HEK293 (cell line): ENCODE measurements around the gene RPS15.

ENCODE experiments used
- GLIS1 ChIP-seq: fragments of 450-650 bp; formaldehyde crosslinking; IDR thresholded peaks from 2 replicates; pipeline ENCODE4 v1.5.1; 2016; ENCODE audit warnings: missing biosample characterization, missing genetic modification characterization
- KLF1 ChIP-seq: fragments of 450-650 bp; formaldehyde crosslinking; IDR thresholded peaks from 2 replicates; pipeline ENCODE4 v1.5.1; 2016; ENCODE audit warnings: missing biosample characterization, missing genetic modification characterization
- KLF8 ChIP-seq: fragments of 450-650 bp; formaldehyde crosslinking; IDR thresholded peaks from 2 replicates; pipeline ENCODE4 v1.5.1; 2016; ENCODE audit warnings: missing biosample characterization, missing genetic modification characterization
- MZF1 ChIP-seq: fragments of 450-650 bp; formaldehyde crosslinking; IDR thresholded peaks from 2 replicates; pipeline ENCODE4 v1.5.1; 2017; ENCODE audit warnings: missing biosample characterization, missing genetic modification characterization, borderline replicate concordance
- SCRT1 ChIP-seq: fragments of 450-650 bp; formaldehyde crosslinking; IDR thresholded peaks from 2 replicates; pipeline ENCODE4 v1.5.1; 2016; ENCODE audit warnings: missing biosample characterization, missing genetic modification characterization, borderline replicate concordance
- SP3 ChIP-seq: fragments of 450-650 bp; formaldehyde crosslinking; IDR thresholded peaks from 2 replicates; pipeline ENCODE4 v1.5.1; 2016; ENCODE audit warnings: missing biosample characterization, missing genetic modification characterization
- TSHZ1 ChIP-seq: fragments of 450-650 bp; formaldehyde crosslinking; IDR thresholded peaks from 2 replicates; pipeline ENCODE4 v1.5.1; 2016; ENCODE audit warnings: missing biosample characterization, missing genetic modification characterization, borderline replicate concordance
- ZBTB26 ChIP-seq: fragments of 450-650 bp; formaldehyde crosslinking; optimal IDR thresholded peaks from 2 replicates; pipeline ENCODE3; 2016; ENCODE audit warnings: missing biosample characterization, mild to moderate bottlenecking, missing genetic modification characterization
- ZBTB7A ChIP-seq: fragments of 450-650 bp; formaldehyde crosslinking; IDR thresholded peaks from 2 replicates; pipeline ENCODE4 v1.5.1; 2016; ENCODE audit warnings: low read depth, missing biosample characterization, missing genetic modification characterization
- ZBTB8A ChIP-seq: fragments of 450-650 bp; formaldehyde crosslinking; IDR thresholded peaks from 2 replicates; pipeline ENCODE4 v1.5.1; 2016; ENCODE audit warnings: missing biosample characterization, missing genetic modification characterization
- ZIC2 ChIP-seq: fragments of 450-650 bp; formaldehyde crosslinking; IDR thresholded peaks from 2 replicates; pipeline ENCODE4 v1.5.1; 2016; ENCODE audit warnings: missing biosample characterization, missing genetic modification characterization
- ZNF146 ChIP-seq: fragments of 450-650 bp; formaldehyde crosslinking; IDR thresholded peaks from 2 replicates; pipeline ENCODE4 v1.5.1; 2016; ENCODE audit warnings: missing biosample characterization, missing genetic modification characterization
- ZNF155 ChIP-seq: fragments of 450-650 bp; formaldehyde crosslinking; IDR thresholded peaks from 2 replicates; pipeline ENCODE4 v1.5.1; 2016; ENCODE audit warnings: missing biosample characterization, missing genetic modification characterization
- ZNF202 ChIP-seq: fragments of 450-650 bp; formaldehyde crosslinking; IDR thresholded peaks from 2 replicates; pipeline ENCODE4 v1.5.1; 2016; ENCODE audit warnings: missing biosample characterization, missing genetic modification characterization, borderline replicate concordance
- ZNF211 ChIP-seq: fragments of 450-650 bp; formaldehyde crosslinking; IDR thresholded peaks from 2 replicates; pipeline ENCODE4 v1.5.1; 2016; ENCODE audit warnings: low read depth, missing biosample characterization, missing genetic modification characterization
- ZNF248 ChIP-seq: fragments of 450-650 bp; formaldehyde crosslinking; IDR thresholded peaks from 2 replicates; pipeline ENCODE4 v1.5.1; 2017; ENCODE audit warnings: missing biosample characterization, missing genetic modification characterization
- ZNF266 ChIP-seq: fragments of 450-650 bp; formaldehyde crosslinking; IDR thresholded peaks from 2 replicates; pipeline ENCODE4 v1.5.1; 2016; ENCODE audit warnings: missing biosample characterization, missing genetic modification characterization, low read depth
- ZNF341 ChIP-seq: fragments of 450-650 bp; formaldehyde crosslinking; IDR thresholded peaks from 2 replicates; pipeline ENCODE4; 2016; ENCODE audit warnings: low read depth, missing biosample characterization, missing genetic modification characterization
- ZNF350 ChIP-seq: fragments of 450-650 bp; formaldehyde crosslinking; IDR thresholded peaks from 2 replicates; pipeline ENCODE4 v1.5.0; 2017; ENCODE audit warnings: missing biosample characterization, mild to moderate bottlenecking, missing genetic modification characterization
- ZNF416 ChIP-seq: fragments of 450-650 bp; formaldehyde crosslinking; IDR thresholded peaks from 2 replicates; pipeline ENCODE4 v1.5.1; 2016; ENCODE audit warnings: missing biosample characterization, missing genetic modification characterization
- ZNF423 ChIP-seq: fragments of 450-650 bp; formaldehyde crosslinking; IDR thresholded peaks from 2 replicates; pipeline ENCODE4 v1.5.1; 2016; ENCODE audit warnings: missing biosample characterization, missing genetic modification characterization
- ZNF514 ChIP-seq: fragments of 450-650 bp; formaldehyde crosslinking; IDR thresholded peaks from 2 replicates; pipeline ENCODE4 v1.5.1; 2016; ENCODE audit warnings: missing biosample characterization, missing genetic modification characterization
- ZNF544 ChIP-seq: fragments of 450-650 bp; formaldehyde crosslinking; IDR thresholded peaks from 2 replicates; pipeline ENCODE4 v1.5.0; 2017; ENCODE audit warnings: missing biosample characterization, missing genetic modification characterization
- ZNF555 ChIP-seq: fragments of 450-650 bp; formaldehyde crosslinking; conservative IDR thresholded peaks from 2 replicates; pipeline ENCODE4 v1.5.1; 2017; ENCODE audit warnings: missing biosample characterization, mild to moderate bottlenecking, missing genetic modification characterization, inconsistent platforms
- ZNF571 ChIP-seq: fragments of 450-650 bp; formaldehyde crosslinking; IDR thresholded peaks from 2 replicates; pipeline ENCODE4 v1.5.0; 2017; ENCODE audit warnings: missing biosample characterization, missing genetic modification characterization
- ZNF629 ChIP-seq: fragments of 450-650 bp; formaldehyde crosslinking; IDR thresholded peaks from 2 replicates; pipeline ENCODE4 v1.5.1; 2017; ENCODE audit warnings: missing biosample characterization, missing genetic modification characterization
- ZNF785 ChIP-seq: fragments of 450-650 bp; formaldehyde crosslinking; IDR thresholded peaks from 2 replicates; pipeline ENCODE4 v1.5.1; 2016; ENCODE audit warnings: missing biosample characterization, missing genetic modification characterization
- TF ChIP-seq, protein P1 (sequence below): fragments of 450-650 bp; formaldehyde crosslinking; IDR thresholded peaks from 2 replicates; pipeline ENCODE4 v1.5.1; 2016; ENCODE audit warnings: missing biosample characterization, missing genetic modification characterization
- TF ChIP-seq, protein P2 (sequence below): sonication (generic); formaldehyde crosslinking; IDR thresholded peaks from 2 replicates; pipeline ENCODE4 v1.8.1; 2022; ENCODE audit warnings: mild to moderate bottlenecking, moderate library complexity, missing genetic modification reagents
- TF ChIP-seq, protein P3 (sequence below): fragments of 450-650 bp; formaldehyde crosslinking; IDR thresholded peaks from 2 replicates; pipeline ENCODE4 v1.5.1; 2017; ENCODE audit warnings: missing biosample characterization, missing genetic modification characterization

RPS15 gene

GRCh38 chr19:1478934-1479707 lies 40.9 kb downstream of the RPS15 start, which contains the start of gene C19orf25 (continued):
- no peak for TF ChIP-seq TSHZ1 (tag by site-specific recombination)
- no peak for TF ChIP-seq ZNF146 (tag by site-specific recombination)
- TF ChIP-seq ZNF555 = no peak
- no peak for TF ChIP-seq ZNF571 (tag by site-specific recombination)
- TF ChIP-seq SP3 (tag by site-specific recombination) = peak; percentile 96
- no peak for TF ChIP-seq ZNF514 (tag by site-specific recombination)
- TF ChIP-seq ZBTB8A (tag by site-specific recombination) = peak; percentile 91
- peak; percentile 81 for TF ChIP-seq ZNF629
- TF ChIP-seq ZIC2 (tag by site-specific recombination) = peak; percentile 65; the same call in 1 of the 2 replicates
- no peak for TF ChIP-seq ZNF211 (tag by site-specific recombination)
- TF ChIP-seq ZNF266 (tag by site-specific recombination) = no peak
- TF ChIP-seq ZNF785 = 0 out of 2 replicates have a peak, but pooled peaks have one; percentile 72
- TF ChIP-seq ZBTB7A (tag by site-specific recombination) = no peak; the same call in 1 of the 2 replicates
- TF ChIP-seq GLIS1 = peak; percentile 73
- peak; percentile 72 for TF ChIP-seq ZBTB26 (tag by site-specific recombination)
- peak; percentile 48; the same call in 1 of the 2 replicates for TF ChIP-seq ZNF423 (tag by site-specific recombination)
- no peak for TF ChIP-seq ZNF248 (tag by site-specific recombination)
- TF ChIP-seq MZF1 (tag by site-specific recombination) = no peak
- TF ChIP-seq, protein P1, sequence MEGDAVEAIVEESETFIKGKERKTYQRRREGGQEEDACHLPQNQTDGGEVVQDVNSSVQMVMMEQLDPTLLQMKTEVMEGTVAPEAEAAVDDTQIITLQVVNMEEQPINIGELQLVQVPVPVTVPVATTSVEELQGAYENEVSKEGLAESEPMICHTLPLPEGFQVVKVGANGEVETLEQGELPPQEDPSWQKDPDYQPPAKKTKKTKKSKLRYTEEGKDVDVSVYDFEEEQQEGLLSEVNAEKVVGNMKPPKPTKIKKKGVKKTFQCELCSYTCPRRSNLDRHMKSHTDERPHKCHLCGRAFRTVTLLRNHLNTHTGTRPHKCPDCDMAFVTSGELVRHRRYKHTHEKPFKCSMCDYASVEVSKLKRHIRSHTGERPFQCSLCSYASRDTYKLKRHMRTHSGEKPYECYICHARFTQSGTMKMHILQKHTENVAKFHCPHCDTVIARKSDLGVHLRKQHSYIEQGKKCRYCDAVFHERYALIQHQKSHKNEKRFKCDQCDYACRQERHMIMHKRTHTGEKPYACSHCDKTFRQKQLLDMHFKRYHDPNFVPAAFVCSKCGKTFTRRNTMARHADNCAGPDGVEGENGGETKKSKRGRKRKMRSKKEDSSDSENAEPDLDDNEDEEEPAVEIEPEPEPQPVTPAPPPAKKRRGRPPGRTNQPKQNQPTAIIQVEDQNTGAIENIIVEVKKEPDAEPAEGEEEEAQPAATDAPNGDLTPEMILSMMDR (tag by site-specific recombination) = 0 out of 2 replicates have a peak, but pooled peaks have one; percentile 11
- TF ChIP-seq, protein P2, sequence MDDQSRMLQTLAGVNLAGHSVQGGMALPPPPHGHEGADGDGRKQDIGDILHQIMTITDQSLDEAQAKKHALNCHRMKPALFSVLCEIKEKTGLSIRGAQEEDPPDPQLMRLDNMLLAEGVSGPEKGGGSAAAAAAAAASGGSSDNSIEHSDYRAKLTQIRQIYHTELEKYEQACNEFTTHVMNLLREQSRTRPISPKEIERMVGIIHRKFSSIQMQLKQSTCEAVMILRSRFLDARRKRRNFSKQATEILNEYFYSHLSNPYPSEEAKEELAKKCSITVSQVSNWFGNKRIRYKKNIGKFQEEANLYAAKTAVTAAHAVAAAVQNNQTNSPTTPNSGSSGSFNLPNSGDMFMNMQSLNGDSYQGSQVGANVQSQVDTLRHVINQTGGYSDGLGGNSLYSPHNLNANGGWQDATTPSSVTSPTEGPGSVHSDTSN (CRISPR knock-in tag) = peak; percentile 67
- TF ChIP-seq SCRT1 = no peak
- TF ChIP-seq ZNF341 (tag by site-specific recombination) = peak; percentile 34; the same call in 1 of the 2 replicates
- TF ChIP-seq ZNF544 (tag by site-specific recombination) = no peak
- no peak for TF ChIP-seq ZNF155 (tag by site-specific recombination)
- peak; percentile 82 for TF ChIP-seq KLF8 (tag by site-specific recombination)
- TF ChIP-seq KLF1 (tag by site-specific recombination) = peak; percentile 55
- TF ChIP-seq ZNF416 (tag by site-specific recombination) = no peak
- TF ChIP-seq, protein P3, sequence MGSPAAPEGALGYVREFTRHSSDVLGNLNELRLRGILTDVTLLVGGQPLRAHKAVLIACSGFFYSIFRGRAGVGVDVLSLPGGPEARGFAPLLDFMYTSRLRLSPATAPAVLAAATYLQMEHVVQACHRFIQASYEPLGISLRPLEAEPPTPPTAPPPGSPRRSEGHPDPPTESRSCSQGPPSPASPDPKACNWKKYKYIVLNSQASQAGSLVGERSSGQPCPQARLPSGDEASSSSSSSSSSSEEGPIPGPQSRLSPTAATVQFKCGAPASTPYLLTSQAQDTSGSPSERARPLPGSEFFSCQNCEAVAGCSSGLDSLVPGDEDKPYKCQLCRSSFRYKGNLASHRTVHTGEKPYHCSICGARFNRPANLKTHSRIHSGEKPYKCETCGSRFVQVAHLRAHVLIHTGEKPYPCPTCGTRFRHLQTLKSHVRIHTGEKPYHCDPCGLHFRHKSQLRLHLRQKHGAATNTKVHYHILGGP (tag by site-specific recombination) = no peak
- no peak for TF ChIP-seq ZNF202
- no peak for TF ChIP-seq ZNF350 (tag by site-specific recombination)
